SH-SY5Y (cell line): ENCODE measurements around the gene USP17L17.
"Not testable (repeated sequence)": the region's sequence is repeated elsewhere in the genome, so short reads cannot be mapped to it uniquely, and the experiment has no call there.

ENCODE experiments used
- GATA2 ChIP-seq: IDR thresholded peaks from 2 replicates; pipeline ENCODE4 v1.6.1; 2011; ENCODE audit warnings: mild to moderate bottlenecking, low read depth, low read length
- GATA3 ChIP-seq: IDR thresholded peaks from 2 replicates; pipeline ENCODE4 v1.6.1; 2011; ENCODE audit warnings: low read depth, mild to moderate bottlenecking, low read length, moderate library complexity

- not testable (repeated sequence) for TF ChIP-seq GATA2, GATA3
Observed at GRCh38 chr4:9234085-9234484, 9.6 kb upstream of the USP17L17 start, which contains the start of gene USP17L15.
